Measurements from ENCODE around the gene RERE. TPM values are rescaled to one million over a fixed set of nuclear protein-coding genes. Genes with fewer than 3 reads are reported as not detected.
"Not testable (repeated sequence)": the region's sequence is repeated elsewhere in the genome, so short reads cannot be mapped to it uniquely, and the experiment has no call there.

Gene RERE
- total RNA-seq, 1 experiment from 2014 or later, result 9.8 TPM

DNA sequence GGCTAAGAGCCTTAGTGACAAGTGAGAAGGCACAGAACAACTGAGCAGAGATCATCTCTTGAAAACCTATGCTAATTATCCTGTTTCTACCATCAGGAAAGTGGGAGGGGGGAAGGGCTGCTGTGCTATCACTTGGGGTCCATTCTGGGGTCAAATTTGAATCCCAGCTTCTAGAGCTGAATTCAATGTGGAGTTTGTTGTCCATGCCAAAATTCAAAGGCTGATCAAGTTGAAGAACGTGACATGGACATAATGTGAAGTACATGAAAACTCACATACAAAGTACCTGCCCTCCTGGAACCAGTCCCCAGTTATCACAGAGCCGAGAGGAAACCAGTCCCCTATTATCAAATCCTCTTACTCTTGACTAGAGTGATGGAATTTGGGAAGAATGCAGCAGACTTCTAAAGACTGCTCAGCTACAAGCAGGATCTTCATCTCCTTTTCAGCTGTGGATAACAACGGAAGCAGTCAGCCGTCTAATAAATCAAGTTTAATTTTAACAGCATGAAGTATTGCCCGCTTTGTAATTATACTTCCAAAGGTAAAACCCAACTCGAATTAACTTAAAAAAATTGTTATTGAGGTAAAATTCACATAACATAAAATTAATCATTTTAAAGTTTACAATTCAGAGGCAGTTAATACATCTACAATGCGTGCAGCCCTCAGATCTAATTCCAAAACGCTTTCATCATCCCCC is 421.2 kb downstream of the RERE start:
- DNase-seq (ENCODE audit: low read depth), result no peak
- in situ Hi-C loops (cut with HindIII; ENCODE audit: low pct_unique_long_range_greater_than_20kb, low sequenced_read_pairs), result no loop called here

DNA sequence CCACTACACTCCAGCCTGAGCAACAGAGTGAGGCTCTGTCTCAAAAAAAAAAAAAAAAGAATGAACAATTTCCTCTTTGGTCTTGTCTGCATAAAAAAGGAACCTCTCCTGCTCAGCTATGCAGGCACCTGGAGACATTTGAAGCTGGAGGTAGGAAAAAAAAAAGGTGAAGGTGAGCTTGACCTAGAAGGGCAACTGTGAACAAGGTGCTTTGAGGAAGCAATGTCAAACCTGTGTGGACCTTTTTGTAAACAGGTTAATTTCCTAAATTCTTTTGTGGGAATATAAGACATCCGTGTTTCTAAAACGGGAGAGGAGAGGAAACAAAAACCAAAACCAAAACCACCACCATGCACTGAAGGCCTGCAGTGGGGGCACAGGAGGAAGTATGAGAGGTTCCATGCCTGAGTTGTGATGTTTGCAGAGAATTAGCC is 422.0 kb downstream of the RERE start:
- in situ Hi-C loops (cut with HindIII; ENCODE audit: low pct_unique_long_range_greater_than_20kb, low sequenced_read_pairs), result no loop called here
- DNase-seq (ENCODE audit: low read depth), result no peak

DNA sequence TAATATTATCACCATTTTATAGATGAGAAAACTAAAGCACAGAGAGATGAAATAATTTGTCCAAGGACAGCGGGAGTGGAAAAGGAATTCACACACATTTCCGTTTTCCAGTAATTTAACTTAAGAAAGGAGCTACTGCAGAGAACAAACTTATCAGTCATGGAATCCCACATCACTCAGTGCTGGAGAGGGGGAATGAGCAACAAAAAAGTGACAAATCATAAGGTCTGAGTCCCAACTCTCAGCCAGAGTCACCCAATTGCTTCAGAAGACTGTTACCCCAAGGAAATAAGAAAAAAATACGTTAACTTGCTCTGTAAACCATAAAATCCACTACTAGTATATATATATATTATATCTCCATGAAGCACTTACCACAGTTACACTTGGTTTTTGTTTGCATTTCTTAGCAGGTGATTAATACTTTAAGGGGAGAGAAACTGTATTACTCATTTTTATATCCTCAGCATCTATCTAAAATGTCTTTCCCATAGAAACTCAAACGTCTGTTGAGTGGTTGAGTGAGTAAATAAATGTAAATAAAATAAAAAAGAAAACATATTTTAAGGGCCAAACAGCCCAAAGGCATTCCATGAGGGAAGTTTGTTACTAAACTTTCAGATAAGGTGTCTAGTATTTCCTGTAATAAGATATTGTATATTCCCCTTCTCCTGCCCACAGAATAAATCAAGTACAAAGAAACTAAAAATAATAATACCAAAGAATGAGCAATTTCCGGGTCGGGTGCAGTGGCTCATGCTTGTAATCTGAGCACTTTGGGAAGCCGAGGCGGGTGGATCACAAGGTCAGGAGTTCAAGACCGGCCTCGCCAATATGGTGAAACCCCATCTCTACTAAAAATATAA is 422.8 kb downstream of the RERE start:
- in situ Hi-C loops (cut with HindIII; ENCODE audit: low pct_unique_long_range_greater_than_20kb, low sequenced_read_pairs), result no loop called here
- DNase-seq (ENCODE audit: low read depth), result peak; percentile 42

DNA sequence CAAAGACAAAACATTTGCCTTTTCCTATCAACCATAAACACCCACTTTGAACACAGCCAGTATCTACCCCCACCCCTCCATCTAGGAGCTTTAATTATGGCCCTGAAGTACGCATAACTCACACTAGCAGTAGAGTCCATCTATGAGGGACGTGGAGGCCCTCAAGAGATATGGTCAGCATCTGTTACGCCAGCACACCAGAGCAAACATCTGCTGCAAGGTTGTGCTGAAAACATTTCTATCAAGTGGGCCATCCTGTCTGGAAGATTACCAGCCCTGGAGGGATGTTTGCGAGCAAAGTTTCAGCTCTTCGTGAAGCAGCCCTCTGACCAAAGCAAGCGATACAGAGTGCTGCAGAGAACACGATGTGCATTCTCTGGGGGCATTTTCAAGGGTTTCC is 424.9 kb downstream of the RERE start:
- no peak for DNase-seq (ENCODE audit: low read depth)

DNA sequence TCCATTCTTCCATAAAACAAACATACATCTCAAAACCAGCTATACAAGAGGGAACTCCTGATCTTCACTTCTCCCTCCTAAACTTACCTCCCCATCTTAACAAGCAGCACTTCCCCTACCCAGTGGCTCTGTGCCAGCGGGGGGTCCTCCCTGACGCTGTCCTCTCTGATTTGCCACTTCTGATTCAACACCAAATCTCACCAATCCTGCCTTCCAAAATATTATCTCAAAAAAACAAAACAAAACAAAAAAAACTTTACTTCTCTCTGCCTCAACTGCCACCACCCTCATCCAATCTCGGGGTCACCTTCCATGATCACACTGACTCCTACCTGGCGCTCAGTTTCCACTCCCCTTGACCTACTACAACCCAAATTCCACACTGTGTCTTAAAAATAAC is 426.7 kb downstream of the RERE start:
- in situ Hi-C loops (cut with HindIII; ENCODE audit: low pct_unique_long_range_greater_than_20kb, low sequenced_read_pairs), result no loop called here

More for the DNA sequence above, 424.9 kb downstream of the RERE start:
- in situ Hi-C loops (cut with HindIII; ENCODE audit: low pct_unique_long_range_greater_than_20kb, low sequenced_read_pairs), result no loop called here

DNA sequence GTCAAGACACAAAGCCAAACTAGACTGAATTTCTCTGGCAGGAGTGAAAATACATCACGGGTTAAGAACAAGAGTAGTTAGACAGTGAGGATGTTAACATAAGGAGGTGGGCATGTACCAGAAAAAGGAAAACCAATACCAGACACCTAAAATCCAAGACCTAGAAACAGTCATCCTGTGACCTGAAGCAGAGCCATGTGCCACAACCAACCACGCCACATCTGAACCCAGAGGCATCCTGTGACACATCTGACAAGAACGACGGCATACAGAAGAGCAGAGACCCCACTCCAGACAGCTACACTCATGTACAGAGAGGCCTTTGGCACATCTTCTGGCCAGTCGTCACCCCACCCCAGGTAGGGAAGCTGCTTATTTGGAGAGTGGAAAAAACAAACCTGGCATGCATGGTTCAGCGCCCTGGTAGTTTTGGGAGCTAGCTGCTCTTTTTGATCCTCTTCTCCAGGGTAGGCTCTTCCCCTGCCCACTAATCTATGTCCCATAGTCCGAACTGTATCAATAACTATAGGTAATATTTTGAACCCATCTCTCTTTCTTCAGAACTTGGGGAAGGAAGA is 427.4 kb downstream of the RERE start:
- in situ Hi-C loops (cut with HindIII; ENCODE audit: low pct_unique_long_range_greater_than_20kb, low sequenced_read_pairs), result no loop called here

More for the DNA sequence above, 426.7 kb downstream of the RERE start:
- DNase-seq (ENCODE audit: low read depth), result no peak

DNA sequence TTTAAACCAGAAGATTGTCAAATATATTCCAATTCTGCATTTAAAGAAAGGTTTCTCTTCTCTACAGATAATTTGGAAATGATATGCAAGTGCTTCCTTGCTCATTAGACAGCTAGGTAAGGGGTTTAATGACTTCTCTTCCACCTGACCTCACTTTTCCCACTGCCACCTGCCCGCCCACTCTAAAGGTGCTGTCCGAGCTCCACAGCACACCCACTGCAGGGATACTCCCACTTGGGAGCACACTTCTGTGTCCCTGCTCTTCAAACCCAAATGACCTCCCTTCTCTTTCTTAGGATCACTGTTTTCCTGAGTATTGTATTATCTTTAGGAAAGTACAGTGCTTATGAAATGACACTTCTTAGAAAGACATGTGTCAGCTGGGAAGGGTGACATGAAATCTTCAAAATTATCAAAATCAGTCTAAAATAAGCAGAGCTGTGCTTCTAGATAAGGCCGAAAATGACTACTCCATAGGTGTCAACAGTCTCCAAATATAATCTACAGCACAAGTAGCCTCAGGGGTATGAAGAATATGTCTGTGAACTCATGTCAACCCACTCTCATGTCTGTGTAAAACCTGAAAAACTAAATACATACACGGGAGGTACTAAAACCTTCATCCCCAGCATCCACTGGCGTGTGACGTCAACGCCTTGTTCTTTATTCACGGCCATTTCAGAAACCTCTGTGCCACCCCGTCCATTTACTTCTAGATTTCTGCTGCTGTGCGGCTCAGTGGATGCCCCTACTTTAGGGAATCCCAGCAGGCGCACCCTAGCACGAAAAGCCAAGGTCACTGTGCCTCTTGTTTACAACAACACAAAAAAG is 428.5 kb downstream of the RERE start:
- in situ Hi-C loops (cut with HindIII; ENCODE audit: low pct_unique_long_range_greater_than_20kb, low sequenced_read_pairs), result no loop called here

More for the DNA sequence above, 427.4 kb downstream of the RERE start:
- no peak for DNase-seq (ENCODE audit: low read depth)

DNA sequence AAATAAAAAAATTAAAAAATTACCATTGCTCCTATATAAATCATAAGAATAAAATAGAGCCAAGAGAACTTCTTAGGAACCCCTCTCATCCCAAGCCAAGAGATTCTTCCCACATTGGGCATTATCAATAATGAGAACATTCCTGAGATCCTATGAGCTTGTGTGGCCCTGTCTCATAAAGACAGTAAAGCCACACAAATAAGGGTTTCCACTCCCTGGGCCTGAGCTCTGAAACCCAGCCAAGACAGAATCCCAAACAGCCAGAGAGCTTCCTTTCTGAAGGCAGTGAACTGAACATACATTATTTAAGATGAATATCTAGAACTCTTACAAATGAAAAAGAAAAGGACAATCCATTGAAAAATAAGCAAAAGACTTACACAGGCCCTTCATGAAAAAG is 431.2 kb downstream of the RERE start:
- in situ Hi-C loops (cut with HindIII; ENCODE audit: low pct_unique_long_range_greater_than_20kb, low sequenced_read_pairs), result no loop called here
- DNase-seq (ENCODE audit: low read depth), result no peak

More for the DNA sequence above, 428.5 kb downstream of the RERE start:
- no peak for DNase-seq (ENCODE audit: low read depth)

DNA sequence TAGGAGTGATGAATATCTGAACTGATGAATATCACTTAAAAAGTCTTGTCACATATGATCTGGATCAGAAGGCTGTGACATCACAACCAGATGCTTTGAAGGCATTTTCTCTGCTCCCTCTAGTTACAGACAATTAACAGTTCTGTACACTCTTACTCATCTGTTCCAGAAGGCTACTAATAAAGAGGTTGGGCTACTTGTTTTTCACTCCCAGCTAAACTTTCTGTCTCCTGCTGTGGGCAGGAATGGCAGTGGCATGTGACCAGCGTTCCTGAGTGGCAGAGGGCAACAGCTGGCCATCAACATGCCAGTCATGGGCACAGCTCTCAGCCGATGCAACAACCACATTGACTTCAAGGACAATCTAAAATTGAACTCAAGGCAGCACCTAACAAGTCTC is 432.9 kb downstream of the RERE start:
- no peak for DNase-seq (ENCODE audit: low read depth)
- in situ Hi-C loops (cut with HindIII; ENCODE audit: low pct_unique_long_range_greater_than_20kb, low sequenced_read_pairs), result no loop called here

DNA sequence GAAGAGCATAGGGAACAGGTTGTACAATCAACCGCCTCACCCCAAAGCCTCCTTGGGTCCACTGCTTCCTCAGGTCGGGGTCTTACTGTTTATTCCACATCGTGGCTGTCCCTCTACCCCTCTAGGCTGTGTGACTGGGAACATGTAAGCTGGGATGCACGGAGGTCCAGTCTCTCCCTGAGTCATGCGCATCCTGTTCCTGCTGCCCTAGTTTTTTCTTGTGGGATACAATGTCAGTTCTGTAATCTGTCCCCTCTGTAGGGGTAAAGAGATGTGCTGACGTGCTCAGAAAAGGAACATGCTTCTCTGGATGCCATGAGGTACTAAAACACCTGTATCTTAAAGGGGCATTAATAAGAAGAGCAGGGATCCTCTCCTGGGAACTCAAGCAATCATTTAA is 433.4 kb downstream of the RERE start:
- in situ Hi-C loops (cut with HindIII; ENCODE audit: low pct_unique_long_range_greater_than_20kb, low sequenced_read_pairs), result no loop called here
- DNase-seq (ENCODE audit: low read depth), result no peak

DNA sequence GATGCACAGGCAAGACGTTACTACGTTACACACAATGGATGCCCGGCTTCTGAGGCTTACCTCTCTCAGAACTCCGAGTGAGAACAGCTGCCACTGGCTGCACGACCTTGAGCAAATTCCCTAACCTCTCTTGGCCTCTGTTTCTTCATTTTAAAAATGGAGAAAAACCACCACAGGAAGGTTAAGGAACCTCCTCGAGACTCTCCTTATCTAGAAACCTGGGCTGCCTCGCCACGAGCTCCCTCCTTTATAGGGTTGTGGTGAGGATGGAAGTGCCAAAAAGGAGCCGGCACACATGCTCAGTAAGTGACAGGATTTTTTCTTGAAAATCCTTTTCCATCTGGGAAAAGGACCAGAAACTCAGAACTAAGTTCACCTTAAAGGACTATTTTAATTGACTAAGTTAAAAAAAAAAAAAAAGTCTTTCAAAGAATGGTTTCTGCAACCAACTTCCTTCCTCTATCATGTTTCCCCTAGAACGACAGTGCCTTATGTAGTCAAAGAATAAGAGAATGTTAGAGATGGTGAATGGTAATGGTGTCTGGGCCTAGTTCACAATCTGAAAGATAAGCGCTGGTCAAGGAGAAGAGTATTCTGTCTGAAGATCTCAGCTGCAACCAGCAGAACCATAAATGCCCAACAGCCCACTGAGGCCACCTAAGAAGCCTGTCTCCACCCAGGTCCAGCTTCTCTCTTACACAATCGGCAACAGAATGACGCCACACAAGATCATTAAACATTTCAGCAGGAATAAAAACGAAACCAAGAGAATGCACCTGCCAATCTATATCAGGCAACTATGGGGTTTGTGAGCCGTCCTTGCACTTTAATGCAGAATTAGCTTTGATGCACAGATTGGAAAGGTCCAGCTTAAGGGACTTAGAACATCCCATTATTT is 434.6 kb downstream of the RERE start:
- DNase-seq (ENCODE audit: low read depth), result no peak
- in situ Hi-C loops (cut with HindIII; ENCODE audit: low pct_unique_long_range_greater_than_20kb, low sequenced_read_pairs), result no loop called here

DNA sequence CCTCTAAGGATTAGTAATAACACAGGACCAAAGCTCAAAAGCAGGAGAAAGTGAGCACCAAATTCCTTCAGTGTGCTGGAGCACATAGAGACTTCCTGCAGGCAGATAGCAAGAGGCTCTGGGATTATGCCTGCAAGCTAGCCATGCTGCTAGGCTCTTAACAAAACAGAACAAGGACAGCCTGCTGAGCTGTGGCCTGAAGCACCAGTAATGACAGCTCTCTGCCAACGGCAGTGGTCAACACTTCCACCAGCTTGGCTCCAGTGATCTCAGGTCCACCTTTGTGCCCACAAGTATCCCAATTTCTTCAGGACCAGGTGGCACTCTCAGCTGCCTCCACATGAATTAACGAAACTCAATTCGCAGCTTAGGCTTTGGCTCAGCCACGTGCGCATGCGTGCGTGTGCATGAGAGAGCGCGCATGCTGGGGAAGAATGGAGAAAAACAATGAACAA is 435.4 kb downstream of the RERE start:
- peak; percentile 56 for DNase-seq (ENCODE audit: low read depth)

DNA sequence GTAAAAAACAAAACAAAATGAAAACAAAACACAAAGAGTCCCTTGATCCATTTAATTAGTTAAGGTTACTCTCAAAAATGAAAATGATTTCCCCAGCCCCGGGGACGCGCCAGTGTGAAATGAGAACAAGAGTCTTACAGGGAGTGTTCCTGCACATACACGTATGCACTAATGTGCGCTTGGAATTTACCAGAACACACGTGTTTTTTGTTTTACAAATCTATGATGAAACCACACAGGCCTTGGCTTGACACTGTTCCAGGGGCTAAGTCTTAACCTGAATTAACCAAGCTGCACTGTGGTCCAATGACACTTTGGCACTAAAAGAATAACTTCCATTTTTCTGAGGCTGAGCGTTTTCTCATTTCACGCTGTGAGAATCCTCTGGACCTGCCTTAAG is 435.8 kb downstream of the RERE start:
- DNase-seq (ENCODE audit: low read depth), result no peak
- in situ Hi-C loops (cut with HindIII; ENCODE audit: low pct_unique_long_range_greater_than_20kb, low sequenced_read_pairs), result no loop called here

More for the DNA sequence above, 435.4 kb downstream of the RERE start:
- in situ Hi-C loops (cut with HindIII; ENCODE audit: low pct_unique_long_range_greater_than_20kb, low sequenced_read_pairs), result no loop called here

DNA sequence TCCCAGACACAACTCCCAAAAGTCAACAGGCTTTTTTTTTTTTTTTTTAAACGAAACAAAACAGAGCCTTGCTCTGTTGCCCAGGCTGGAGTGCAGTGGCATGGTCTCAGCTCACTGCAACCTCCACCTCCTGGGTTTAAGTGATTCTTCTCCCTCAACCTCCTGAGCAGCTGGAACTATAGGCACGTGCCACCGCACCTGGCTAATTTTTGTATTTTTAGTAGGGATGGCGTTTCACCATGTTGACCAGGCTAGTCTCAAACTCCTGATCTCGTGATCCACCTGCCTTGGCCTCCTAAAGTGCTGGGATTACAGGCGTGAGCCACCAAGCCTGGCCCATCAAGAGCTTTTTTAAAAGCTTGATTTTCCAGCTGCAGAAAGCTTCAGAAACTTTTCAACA is 437.1 kb downstream of the RERE start:
- DNase-seq (ENCODE audit: low read depth); in situ Hi-C loops (cut with HindIII; ENCODE audit: low pct_unique_long_range_greater_than_20kb, low sequenced_read_pairs): not testable (repeated sequence)

DNA sequence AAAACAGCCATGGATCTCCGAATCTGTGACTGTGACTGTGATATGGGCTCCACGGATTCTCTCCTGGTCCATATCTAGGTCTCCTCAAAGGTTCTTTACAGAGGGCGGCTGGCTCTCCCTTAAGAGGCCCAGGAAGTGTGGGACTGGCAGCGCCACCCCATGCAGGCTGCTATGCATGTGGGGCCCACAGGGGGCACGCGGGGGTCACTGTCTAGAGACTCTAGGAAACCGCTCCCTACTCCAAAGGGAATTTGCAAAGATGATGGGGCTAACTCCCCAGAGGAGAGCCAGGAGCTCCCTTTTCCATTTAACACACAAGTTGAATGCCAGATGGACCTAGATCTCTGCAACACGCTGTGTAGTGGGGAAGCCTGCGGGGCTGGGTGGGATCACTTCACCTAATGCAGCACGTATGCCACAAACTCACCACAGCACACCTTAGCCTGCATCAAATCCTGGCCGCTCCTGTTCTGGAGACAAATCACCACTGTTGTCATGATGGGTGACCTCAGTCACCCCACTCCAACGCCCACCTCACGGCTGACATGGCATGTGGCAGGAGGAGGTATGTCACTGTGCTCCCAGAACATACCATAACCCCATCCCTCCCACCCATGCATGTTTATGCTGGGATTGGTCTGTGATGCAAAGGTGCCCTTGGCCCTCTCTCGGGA is 437.8 kb downstream of the RERE start:
- in situ Hi-C loops (cut with HindIII; ENCODE audit: low pct_unique_long_range_greater_than_20kb, low sequenced_read_pairs), result no loop called here
- no peak for DNase-seq (ENCODE audit: low read depth)

DNA sequence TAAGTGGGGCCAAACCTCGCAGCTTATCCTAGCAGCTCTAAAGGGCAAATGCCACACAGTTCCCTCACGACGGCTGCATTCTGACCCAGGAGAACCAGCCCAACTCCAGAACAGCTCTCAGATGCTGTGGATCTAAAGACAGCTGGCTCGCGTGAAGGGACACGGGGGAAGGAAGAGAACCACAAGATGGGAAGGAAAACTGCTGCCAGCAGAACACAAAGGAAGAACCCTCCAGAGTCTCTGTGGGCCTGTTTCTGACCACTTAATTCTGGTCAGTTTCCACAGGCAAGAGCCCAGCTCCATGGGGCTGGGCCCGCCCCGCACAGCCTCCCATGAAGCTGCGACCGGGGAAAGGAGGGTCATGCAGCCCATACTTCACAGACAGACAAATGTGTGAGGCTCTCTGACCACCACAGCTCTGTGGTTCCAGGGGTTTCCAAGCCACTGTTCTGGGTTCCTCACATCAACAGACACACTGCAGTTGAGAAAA is 438.4 kb downstream of the RERE start:
- no peak for DNase-seq (ENCODE audit: low read depth)
- in situ Hi-C loops (cut with HindIII; ENCODE audit: low pct_unique_long_range_greater_than_20kb, low sequenced_read_pairs), result no loop called here

DNA sequence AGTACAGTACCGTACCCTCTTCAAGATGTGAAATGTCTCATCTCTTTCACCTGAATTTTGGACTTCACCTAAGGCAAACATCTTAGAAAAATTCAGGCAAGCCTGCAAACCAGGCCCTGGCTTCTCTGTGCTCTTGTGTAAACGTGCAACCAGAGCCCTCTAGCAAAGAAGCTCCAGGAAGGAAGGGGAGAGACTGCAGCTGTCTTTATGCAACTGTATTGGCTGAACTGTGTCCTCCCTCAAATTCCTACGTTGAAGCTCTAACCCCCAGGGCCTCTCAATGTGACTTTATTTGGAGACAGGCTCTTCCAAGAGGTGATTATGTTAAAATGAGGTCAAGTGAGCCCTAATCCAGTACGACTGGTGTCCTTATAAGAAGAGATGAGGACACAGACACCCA is 439.3 kb downstream of the RERE start:
- in situ Hi-C loops (cut with HindIII; ENCODE audit: low pct_unique_long_range_greater_than_20kb, low sequenced_read_pairs), result no loop called here
- DNase-seq (ENCODE audit: low read depth), result no peak

Data from Caki2 (cell line).